HEK293T (cell line): Measurements from ENCODE around the gene SLC25A11.

Experiments used
- CTBP1 ChIP-seq: fragments of 450-650 bp; IDR thresholded peaks from 2 replicates; pipeline ENCODE4 v1.6.1; 2016; ENCODE audit warnings: borderline replicate concordance
- ELF4 ChIP-seq: fragments of 450-650 bp; IDR thresholded peaks from 2 replicates; pipeline ENCODE4 v1.6.1; 2017; ENCODE audit warnings: antibody characterized with exemption
- FOXA1 ChIP-seq: fragments of 450-650 bp; IDR thresholded peaks from 2 replicates; pipeline ENCODE4 v1.6.1; 2016; ENCODE audit warnings: mild to moderate bottlenecking
- FOXK2 ChIP-seq: fragments of 450-650 bp; IDR thresholded peaks from 2 replicates; pipeline ENCODE4 v1.6.1; 2016; ENCODE audit warnings: mild to moderate bottlenecking
- LEF1 ChIP-seq: fragments of 450-650 bp; IDR thresholded peaks from 2 replicates; pipeline ENCODE4 v1.6.1; 2017; ENCODE audit warnings: mild to moderate bottlenecking, borderline replicate concordance
- NFRKB ChIP-seq: fragments of 450-650 bp; IDR thresholded peaks from 2 replicates; pipeline ENCODE4 v1.6.1; 2016; ENCODE audit warnings: mild to moderate bottlenecking, moderate library complexity
- SP1 ChIP-seq: fragments of 450-650 bp; IDR thresholded peaks from 2 replicates; pipeline ENCODE4 v1.6.1; 2017
- SUZ12 ChIP-seq: fragments of 450-650 bp; IDR thresholded peaks from 2 replicates; pipeline ENCODE4 v1.6.1; 2016; ENCODE audit warnings: mild to moderate bottlenecking
- TARDBP ChIP-seq: fragments of 450-650 bp; IDR thresholded peaks from 2 replicates; pipeline ENCODE4 v1.6.1; 2016
- ZNF384 ChIP-seq: fragments of 450-650 bp; IDR thresholded peaks from 2 replicates; pipeline ENCODE4 v1.6.1; 2016

GRCh38 chr17:4968486-4969046, 28.7 kb upstream of the SLC25A11 start:
- TF ChIP-seq SP1 (no peak), SUZ12 (no peak), CTBP1 (no peak), NFRKB (no peak), FOXK2 (no peak), ELF4 (no peak), FOXA1 (no peak), ZNF384 (no peak), LEF1 (no peak), TARDBP (no peak)
